ENCODE results near the gene SSTR5.

Gene SSTR5

GRCh38 chr16:1126586-1126985, 54.0 kb downstream of the SSTR5 start:
- no peak for DNase-seq

GRCh38 chr16:1127101-1127500, 54.6 kb downstream of the SSTR5 start:
- DNase-seq, result no peak

DNA sequence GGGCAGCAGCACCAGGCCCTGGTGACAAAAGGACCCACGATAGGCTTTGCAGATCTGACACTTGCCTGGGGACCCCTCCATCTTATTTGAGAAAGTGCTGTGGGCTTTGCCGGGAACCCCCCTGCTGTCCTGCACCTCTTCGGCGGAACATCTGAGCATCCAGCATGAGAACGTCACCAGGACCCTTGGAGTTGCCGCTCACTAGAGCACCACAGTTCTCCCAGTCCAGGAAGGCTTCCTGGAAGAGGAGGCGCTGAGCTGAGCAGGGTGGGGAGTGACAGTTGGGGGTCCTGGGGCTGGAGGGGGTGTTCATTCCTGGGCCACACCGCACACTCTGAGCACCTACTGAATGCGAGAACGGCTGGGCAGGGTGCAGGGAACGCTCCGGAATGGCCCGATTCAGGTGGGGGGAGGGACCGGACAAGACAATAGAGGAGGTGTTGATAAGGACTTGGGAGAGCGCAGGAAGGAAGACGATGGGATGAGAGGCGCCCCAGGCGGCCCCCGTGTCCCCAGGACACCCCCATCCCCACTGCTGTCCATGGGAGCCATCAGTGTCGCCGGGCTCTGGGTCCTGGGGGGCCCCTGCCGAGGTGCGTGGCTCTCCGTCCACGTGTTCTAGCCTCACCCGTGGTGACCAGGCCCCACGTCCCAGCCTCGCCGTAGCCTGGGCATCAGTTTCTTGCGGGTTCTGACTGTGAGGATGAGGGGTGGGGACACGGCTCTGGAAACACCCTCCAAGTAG, 55.6 kb downstream of the SSTR5 start:
- DNase-seq, result no peak

DNA sequence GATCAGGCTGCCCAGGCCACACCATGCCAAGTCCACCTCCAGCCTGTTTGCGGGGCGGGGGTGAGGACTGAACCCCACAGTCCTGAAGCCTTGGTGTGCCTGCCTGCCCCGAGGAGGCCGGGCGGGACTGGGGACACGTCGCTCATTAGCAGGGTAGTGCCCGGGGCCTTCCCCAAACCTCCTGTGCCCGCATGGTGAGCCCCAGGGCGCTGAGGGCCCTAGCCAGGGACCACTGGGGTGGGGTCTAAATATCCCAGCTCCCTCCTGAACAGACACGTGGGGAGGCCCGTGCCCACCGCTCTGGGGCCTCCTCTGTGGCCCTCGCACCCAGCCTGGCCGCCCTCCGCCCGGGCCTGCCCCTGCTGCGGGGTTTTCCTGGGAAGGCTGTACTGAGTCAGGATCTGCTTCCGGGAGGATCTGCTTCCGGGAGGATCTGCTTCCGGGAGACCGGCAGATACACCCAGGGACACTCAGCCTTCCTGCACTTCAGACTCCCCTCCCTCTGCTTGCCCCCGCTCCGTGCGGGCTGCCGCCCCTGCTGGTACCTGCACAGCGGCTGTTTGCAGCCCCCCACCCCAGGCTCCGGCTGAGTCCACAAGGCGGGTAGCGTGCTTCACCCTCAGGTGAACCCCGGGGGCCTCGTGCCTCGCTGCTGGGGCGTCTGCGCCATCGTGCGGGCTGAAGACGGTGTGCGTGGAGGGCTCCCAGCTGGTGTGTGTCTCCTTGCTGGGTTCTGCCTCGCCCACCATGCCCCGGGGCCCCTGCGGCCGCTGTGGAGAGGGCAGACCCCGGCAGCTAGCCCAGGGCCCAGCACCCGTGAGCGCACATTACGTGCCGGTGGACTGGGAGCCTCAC, 56.8 kb downstream of the SSTR5 start:
- no peak for DNase-seq

DNA sequence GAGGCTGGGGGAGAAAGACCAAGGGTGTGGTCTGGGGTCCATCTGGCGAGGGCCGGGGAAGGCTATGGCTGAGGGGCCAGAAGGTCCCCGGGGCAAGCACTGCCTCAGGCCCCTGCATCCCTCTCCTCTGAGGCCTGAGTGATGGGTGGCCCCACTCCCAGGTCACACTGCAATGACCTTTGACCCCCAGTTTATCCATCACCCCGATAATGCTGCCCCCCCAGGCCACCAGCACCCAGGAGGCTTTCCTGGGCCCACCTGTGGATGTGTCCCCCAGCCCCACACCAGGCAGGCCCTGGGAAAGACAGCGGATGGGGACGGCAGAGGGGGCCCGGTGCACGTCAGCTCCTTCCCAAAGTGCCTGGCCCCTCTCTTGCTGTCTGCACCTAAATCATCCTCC, 57.8 kb downstream of the SSTR5 start:
- DNase-seq, result no peak
